ENCODE measurements around the gene SLC22A23. TPM values are rescaled to one million over a fixed set of nuclear protein-coding genes. Genes with fewer than 3 reads are reported as not detected.

Gene SLC22A23
- total RNA-seq, 1 experiment from 2014 or later, result 38.2 TPM

DNA sequence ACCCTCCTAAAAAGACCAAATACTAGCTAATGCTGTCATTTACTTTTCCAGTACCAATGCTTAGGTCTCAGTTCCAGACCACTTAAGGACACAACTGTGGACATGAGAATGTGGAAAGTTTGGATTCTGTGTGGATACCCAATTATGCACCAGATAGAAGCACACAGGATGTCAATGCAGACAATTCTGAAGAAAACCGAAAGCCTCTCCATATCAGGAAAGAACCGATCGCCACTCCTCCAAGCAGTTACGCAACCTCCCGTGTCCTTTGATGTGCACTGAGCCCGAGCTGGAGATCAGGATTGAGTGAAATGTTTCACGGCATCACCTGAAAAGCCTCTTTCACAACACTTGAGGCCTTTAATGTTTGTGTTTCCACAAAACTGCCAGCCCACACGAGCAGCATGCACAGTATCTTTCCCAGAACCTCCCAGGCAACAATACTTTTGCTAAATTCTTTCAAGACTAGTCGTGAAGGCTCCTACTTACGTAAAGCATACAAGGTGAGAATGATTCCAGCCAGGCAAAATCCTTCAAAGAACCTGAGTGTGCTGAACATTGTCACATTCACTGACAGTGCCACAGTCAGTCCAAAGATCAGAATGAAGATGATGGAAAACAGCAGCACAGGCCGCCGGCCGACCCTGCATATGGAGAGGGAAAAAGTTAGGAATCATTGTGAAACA is 47.0 kb downstream of the SLC22A23 start:
- POLR2A ChIA-PET, result interaction anchor here (0.6 kb wide), 1 partner anchor 32 kb away, joined by 3 read pairs; no protein-coding TSS in a partner anchor
- no peak overlapping the region for H3K4me3 Mint-ChIP-seq
- peak overlapping the region; percentile 89 for H3K27ac Mint-ChIP-seq
- DNase-seq (ENCODE audit: low spot score), result no peak
- peaks cover 65% of the 10 kb centered on the region for H3K4me1 Mint-ChIP-seq
- H3K9me3 Mint-ChIP-seq, result peaks cover 11% of the 10 kb centered on the region
- CTCF ChIA-PET, result interaction anchor here (0.7 to 2.4 kb wide), 10 partner anchors 11 to 130 kb away, joined by 3 to 14 read pairs (median 5); no protein-coding TSS in a partner anchor
- ATAC-seq, result no peak
- H3K36me3 Mint-ChIP-seq, result peaks cover 36% of the 10 kb centered on the region
- TF ChIP-seq ATF1 (CRISPR knock-in tag; IDR thresholded peaks at IDR 0.05) (no peak), MXD4 (CRISPR knock-in tag; IDR thresholded peaks at IDR 0.05; ENCODE audit: borderline replicate concordance) (no peak), MYBL2 (CRISPR knock-in tag; IDR thresholded peaks at IDR 0.05) (no peak), GABPB1 (CRISPR knock-in tag; IDR thresholded peaks at IDR 0.05) (peak; percentile 87)
- TF ChIP-seq, protein P1, sequence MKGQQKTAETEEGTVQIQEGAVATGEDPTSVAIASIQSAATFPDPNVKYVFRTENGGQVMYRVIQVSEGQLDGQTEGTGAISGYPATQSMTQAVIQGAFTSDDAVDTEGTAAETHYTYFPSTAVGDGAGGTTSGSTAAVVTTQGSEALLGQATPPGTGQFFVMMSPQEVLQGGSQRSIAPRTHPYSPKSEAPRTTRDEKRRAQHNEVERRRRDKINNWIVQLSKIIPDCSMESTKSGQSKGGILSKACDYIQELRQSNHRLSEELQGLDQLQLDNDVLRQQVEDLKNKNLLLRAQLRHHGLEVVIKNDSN (CRISPR knock-in tag; IDR thresholded peaks at IDR 0.05), result no peak
- no peaks in the 10 kb centered on the region for H3K27me3 Mint-ChIP-seq (ENCODE audit: low read depth)

- Mint-ChIP-seq H3K27me3 (ENCODE audit: low read depth) (no peaks in the 10 kb centered on the region), H3K27ac (peak overlapping the region; percentile 50), H3K36me3 (peaks cover 35% of the 10 kb centered on the region), H3K9me3 (peaks cover 11% of the 10 kb centered on the region), H3K4me3 (no peak overlapping the region), H3K4me1 (peaks cover 68% of the 10 kb centered on the region)
- CTCF ChIA-PET, result no interaction called here
- ATAC-seq (no peak), DNase-seq (ENCODE audit: low spot score) (no peak)
- TF ChIP-seq, protein P2, sequence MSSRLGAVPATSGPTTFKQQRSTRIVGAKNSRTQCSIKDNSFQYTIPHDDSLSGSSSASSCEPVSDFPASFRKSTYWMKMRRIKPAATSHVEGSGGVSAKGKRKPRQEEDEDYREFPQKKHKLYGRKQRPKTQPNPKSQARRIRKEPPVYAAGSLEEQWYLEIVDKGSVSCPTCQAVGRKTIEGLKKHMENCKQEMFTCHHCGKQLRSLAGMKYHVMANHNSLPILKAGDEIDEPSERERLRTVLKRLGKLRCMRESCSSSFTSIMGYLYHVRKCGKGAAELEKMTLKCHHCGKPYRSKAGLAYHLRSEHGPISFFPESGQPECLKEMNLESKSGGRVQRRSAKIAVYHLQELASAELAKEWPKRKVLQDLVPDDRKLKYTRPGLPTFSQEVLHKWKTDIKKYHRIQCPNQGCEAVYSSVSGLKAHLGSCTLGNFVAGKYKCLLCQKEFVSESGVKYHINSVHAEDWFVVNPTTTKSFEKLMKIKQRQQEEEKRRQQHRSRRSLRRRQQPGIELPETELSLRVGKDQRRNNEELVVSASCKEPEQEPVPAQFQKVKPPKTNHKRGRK (CRISPR knock-in tag; IDR thresholded peaks at IDR 0.05; ENCODE audit: borderline replicate concordance), result no peak
- TF ChIP-seq, protein P3, sequence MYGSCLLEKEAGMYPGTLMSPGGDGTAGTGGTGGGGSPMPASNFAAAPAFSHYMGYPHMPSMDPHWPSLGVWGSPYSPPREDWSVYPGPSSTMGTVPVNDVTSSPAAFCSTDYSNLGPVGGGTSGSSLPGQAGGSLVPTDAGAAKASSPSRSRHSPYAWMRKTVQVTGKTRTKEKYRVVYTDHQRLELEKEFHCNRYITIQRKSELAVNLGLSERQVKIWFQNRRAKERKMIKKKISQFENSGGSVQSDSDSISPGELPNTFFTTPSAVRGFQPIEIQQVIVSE (CRISPR knock-in tag; IDR thresholded peaks at IDR 0.05; ENCODE audit: borderline replicate concordance), result no peak
- TF ChIP-seq ZNF671 (CRISPR knock-in tag; IDR thresholded peaks at IDR 0.05) (no peak), ZNF396 (CRISPR knock-in tag; IDR thresholded peaks at IDR 0.05; ENCODE audit: borderline replicate concordance) (no peak), NFYB (CRISPR knock-in tag; conservative IDR thresholded peaks at IDR 0.05; ENCODE audit: low read depth) (no peak), NR2C2 (CRISPR knock-in tag; IDR thresholded peaks at IDR 0.05) (no peak), ELF4 (CRISPR knock-in tag; IDR thresholded peaks at IDR 0.05; ENCODE audit: low read depth) (no peak), TEAD4 (CRISPR knock-in tag; IDR thresholded peaks at IDR 0.05) (no peak), NR1H2 (CRISPR knock-in tag; IDR thresholded peaks at IDR 0.05) (no peak), GTF2I (CRISPR knock-in tag; conservative IDR thresholded peaks at IDR 0.05) (no peak), FOXP1 (CRISPR knock-in tag; IDR thresholded peaks at IDR 0.05; ENCODE audit: borderline replicate concordance) (no peak), SP1 (CRISPR knock-in tag; conservative IDR thresholded peaks at IDR 0.05) (no peak)
- TF ChIP-seq, protein P4, sequence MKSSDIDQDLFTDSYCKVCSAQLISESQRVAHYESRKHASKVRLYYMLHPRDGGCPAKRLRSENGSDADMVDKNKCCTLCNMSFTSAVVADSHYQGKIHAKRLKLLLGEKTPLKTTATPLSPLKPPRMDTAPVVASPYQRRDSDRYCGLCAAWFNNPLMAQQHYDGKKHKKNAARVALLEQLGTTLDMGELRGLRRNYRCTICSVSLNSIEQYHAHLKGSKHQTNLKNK (CRISPR knock-in tag; IDR thresholded peaks at IDR 0.05), result no peak
- TF ChIP-seq, protein P5, sequence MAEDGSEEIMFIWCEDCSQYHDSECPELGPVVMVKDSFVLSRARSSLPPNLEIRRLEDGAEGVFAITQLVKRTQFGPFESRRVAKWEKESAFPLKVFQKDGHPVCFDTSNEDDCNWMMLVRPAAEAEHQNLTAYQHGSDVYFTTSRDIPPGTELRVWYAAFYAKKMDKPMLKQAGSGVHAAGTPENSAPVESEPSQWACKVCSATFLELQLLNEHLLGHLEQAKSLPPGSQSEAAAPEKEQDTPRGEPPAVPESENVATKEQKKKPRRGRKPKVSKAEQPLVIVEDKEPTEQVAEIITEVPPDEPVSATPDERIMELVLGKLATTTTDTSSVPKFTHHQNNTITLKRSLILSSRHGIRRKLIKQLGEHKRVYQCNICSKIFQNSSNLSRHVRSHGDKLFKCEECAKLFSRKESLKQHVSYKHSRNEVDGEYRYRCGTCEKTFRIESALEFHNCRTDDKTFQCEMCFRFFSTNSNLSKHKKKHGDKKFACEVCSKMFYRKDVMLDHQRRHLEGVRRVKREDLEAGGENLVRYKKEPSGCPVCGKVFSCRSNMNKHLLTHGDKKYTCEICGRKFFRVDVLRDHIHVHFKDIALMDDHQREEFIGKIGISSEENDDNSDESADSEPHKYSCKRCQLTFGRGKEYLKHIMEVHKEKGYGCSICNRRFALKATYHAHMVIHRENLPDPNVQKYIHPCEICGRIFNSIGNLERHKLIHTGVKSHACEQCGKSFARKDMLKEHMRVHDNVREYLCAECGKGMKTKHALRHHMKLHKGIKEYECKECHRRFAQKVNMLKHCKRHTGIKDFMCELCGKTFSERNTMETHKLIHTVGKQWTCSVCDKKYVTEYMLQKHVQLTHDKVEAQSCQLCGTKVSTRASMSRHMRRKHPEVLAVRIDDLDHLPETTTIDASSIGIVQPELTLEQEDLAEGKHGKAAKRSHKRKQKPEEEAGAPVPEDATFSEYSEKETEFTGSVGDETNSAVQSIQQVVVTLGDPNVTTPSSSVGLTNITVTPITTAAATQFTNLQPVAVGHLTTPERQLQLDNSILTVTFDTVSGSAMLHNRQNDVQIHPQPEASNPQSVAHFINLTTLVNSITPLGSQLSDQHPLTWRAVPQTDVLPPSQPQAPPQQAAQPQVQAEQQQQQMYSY (CRISPR knock-in tag; IDR thresholded peaks at IDR 0.05), result no peak
- TF ChIP-seq, protein P6, sequence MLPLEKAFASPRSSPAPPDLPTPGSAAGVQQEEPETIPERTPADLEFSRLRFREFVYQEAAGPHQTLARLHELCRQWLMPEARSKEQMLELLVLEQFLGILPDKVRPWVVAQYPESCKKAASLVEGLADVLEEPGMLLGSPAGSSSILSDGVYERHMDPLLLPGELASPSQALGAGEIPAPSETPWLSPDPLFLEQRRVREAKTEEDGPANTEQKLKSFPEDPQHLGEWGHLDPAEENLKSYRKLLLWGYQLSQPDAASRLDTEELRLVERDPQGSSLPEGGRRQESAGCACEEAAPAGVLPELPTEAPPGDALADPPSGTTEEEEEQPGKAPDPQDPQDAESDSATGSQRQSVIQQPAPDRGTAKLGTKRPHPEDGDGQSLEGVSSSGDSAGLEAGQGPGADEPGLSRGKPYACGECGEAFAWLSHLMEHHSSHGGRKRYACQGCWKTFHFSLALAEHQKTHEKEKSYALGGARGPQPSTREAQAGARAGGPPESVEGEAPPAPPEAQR (CRISPR knock-in tag; IDR thresholded peaks at IDR 0.05), result no peak
- POLR2A ChIA-PET, result no interaction called here
Measured at GRCh38 chr6:3408665-3409064, 48.2 kb downstream of the SLC22A23 start.
